ENCODE measurements around the gene ZNF593. TPM values are rescaled to one million over a fixed set of nuclear protein-coding genes. Genes with fewer than 3 reads are reported as not detected.

Gene ZNF593
- 10 to 100 TPM; 40.9 to 41.1 TPM for total RNA-seq

DNA sequence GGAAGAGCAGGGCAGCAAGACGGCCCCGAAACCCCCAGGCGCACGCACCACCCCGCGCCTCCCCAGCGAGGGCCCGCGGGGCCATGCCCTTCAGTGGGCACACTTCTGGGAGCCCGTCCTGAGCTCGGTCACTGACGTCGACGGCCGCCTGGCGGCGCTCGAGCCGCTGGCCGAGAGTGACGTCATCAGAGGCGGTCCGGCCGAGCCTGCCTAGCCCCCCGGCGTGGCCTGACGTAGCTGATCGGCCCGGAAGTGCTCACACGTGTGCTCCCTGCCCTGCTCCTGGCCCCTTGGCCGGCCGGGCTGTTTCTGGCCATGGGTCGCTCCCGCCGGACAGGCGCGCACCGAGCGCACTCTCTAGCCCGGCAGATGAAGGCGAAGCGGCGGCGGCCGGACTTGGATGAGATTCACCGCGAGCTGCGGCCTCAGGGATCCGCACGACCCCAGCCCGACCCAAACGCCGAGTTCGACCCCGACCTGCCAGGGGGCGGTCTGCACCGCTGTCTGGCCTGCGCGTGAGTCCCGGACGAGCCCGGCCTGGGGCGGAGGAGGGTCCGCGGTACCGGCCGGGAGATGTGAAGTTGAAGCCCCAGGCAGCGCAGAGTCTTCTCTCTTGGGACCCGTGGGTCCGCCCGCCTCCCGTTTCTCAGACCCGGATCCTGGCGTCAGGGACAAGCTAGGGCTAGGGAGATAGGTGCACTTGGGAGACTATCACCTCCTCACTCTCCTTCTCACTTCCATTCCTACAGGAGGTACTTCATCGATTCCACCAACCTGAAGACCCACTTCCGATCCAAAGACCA, at the start of gene ZNF593:
Gene ZNF593, plus strand, starts transcription at position 240 of the 803 bp plus-strand sequence. Its CDS starts 76 bp downstream, at position 316.
- POLR2A ChIA-PET: interaction anchor here (0.8 to 1.3 kb wide), 5 partner anchors 12 to 356 kb away, joined by 3 to 4 read pairs (median 3); partner anchors contain the start of gene FAM110D
- peaks cover under 1% of the 10 kb centered on the region for H3K27me3 Mint-ChIP-seq

GRCh38 chr1:26121854-26122773, 47.6 kb upstream of the ZNF593 start:
- intact Hi-C loops (cut with micrococcal nuclease): no loop called here
- no peak for ATAC-seq
- CTCF ChIA-PET: interaction anchor here (0.8 to 13.9 kb wide), 12 partner anchors 8 to 242 kb away, joined by 3 to 164 read pairs (median 6); partner anchors contain the start of genes CEP85, PDIK1L and ZNF593
- no peak for TF ChIP-seq CTCF (IDR thresholded peaks at IDR 0.05)
- Mint-ChIP-seq H3K36me3 (ENCODE audit: low read depth) (peaks cover 39% of the 10 kb centered on the region), H3K9me3 (no peaks in the 10 kb centered on the region), H3K4me1 (ENCODE audit: low read depth) (peaks cover 50% of the 10 kb centered on the region), H3K27me3 (no peaks in the 10 kb centered on the region), H3K4me3 (no peak overlapping the region), H3K27ac (no peak overlapping the region)
- no peak for DNase-seq
- POLR2A ChIA-PET: interaction anchor here (1.3 to 1.7 kb wide), 2 partner anchors 8 to 23 kb away, joined by 3 to 4 read pairs; no protein-coding TSS in a partner anchor

More for the DNA sequence above, at the start of gene ZNF593:
- TF ChIP-seq CTCF (IDR thresholded peaks at IDR 0.05): peak; percentile 84
- CTCF ChIA-PET: interaction anchor here (0.6 to 6.2 kb wide), 54 partner anchors 9 to 1057 kb away, joined by 3 to 77 read pairs (median 4); partner anchors contain the start of genes CATSPER4, CEP85, CRYBG2 and DHDDS
- intact Hi-C loops (cut with micrococcal nuclease): no loop called here
- Mint-ChIP-seq H3K27ac (peak within 1 kb of the TSS; percentile 90), H3K4me3 (peak within 1 kb of the TSS; percentile 91), H3K9me3 (no peaks in the 10 kb centered on the region), H3K36me3 (ENCODE audit: low read depth) (peaks cover 10% of the 10 kb centered on the region), H3K4me1 (ENCODE audit: low read depth) (peaks cover 11% of the 10 kb centered on the region)
- DNase-seq (peak; percentile 92), ATAC-seq (peak; percentile 97)

- peaks cover 62% of the 10 kb centered on the region for H3K4me1 Mint-ChIP-seq (ENCODE audit: low read depth)
- ChIA-PET POLR2A (interaction anchor here (1.0 to 2.0 kb wide), 3 partner anchors 9 to 35 kb away, joined by 3 to 11 read pairs (median 4); partner anchors contain the start of genes FAM110D and PDIK1L), CTCF (interaction anchor here (0.9 to 13.9 kb wide), 10 partner anchors 11 to 241 kb away, joined by 3 to 164 read pairs (median 6); partner anchors contain the start of genes CEP85, PDIK1L and ZNF593)
- intact Hi-C loops (cut with micrococcal nuclease): no loop called here
- H3K9me3 Mint-ChIP-seq: no peaks in the 10 kb centered on the region
- peak; percentile 48 for ATAC-seq
- H3K27me3 Mint-ChIP-seq: no peaks in the 10 kb centered on the region
- no peak for TF ChIP-seq CTCF (IDR thresholded peaks at IDR 0.05)
- H3K27ac Mint-ChIP-seq: peak overlapping the region; percentile 88
- peak; percentile 29 for DNase-seq
- peaks cover 33% of the 10 kb centered on the region for H3K36me3 Mint-ChIP-seq (ENCODE audit: low read depth)
- H3K4me3 Mint-ChIP-seq: no peak overlapping the region
Measured at GRCh38 chr1:26122988-26123973, 46.4 kb upstream of the ZNF593 start.

Data from activated CD8-positive, alpha-beta T cell treated with anti-CD3 and anti-CD28 coated beads for 36 hours (primary cell).